GM12891 (cell line): ENCODE results near the gene SLC23A3.

Experiments
- DNase-seq: peaks from one replicate; pipeline ENCODE4 v3.0.0; 2011; ENCODE audit warnings: low spot score; ENCODE audit not compliant: insufficient read length
- FAIRE-seq: peaks from 2 replicates; lab custom pipeline; 2011; peaks lifted over from hg19 to GRCh38; lab: Jason Lieb, UNC
- PAX5 ChIP-seq: IDR thresholded peaks from 2 replicates; pipeline ENCODE4 v1.6.1; 2011; ENCODE audit warnings: low read length, moderate library complexity, mild to moderate bottlenecking; ENCODE audit not compliant: insufficient read depth, severe bottlenecking
- POLR2A ChIP-seq: IDR thresholded peaks from 2 replicates; pipeline ENCODE4 v1.6.1; 2011; ENCODE audit warnings: low read depth, low read length, control low read depth
- POLR2AphosphoS5 ChIP-seq: IDR thresholded peaks from 2 replicates; pipeline ENCODE4 v1.6.1; 2011; ENCODE audit warnings: low read depth, low read length, control low read depth
- POU2F2 ChIP-seq: IDR thresholded peaks from 2 replicates; pipeline ENCODE4 v1.6.1; 2011; ENCODE audit warnings: low read depth, mild to moderate bottlenecking, control low read depth, low read length, moderate library complexity
- SPI1 ChIP-seq: IDR thresholded peaks from 2 replicates; pipeline ENCODE4 v1.6.1; 2011; ENCODE audit warnings: low read depth, low read length, control low read depth
- TAF1 ChIP-seq: IDR thresholded peaks from 2 replicates; pipeline ENCODE4 v1.6.1; 2011; ENCODE audit warnings: low read depth, low read length, control low read depth

The SLC23A3 gene

GRCh38 chr2:219112651-219113338, 57.0 kb downstream of the SLC23A3 start:
- FAIRE-seq (no peak), DNase-seq (no peak)
- TF ChIP-seq POLR2A = no peak
- TF ChIP-seq TAF1 = no peak
- TF ChIP-seq POU2F2 = no peak
- TF ChIP-seq SPI1 = no peak
- no peak for TF ChIP-seq POLR2AphosphoS5
- no peak for TF ChIP-seq PAX5

- no peak for TF ChIP-seq POU2F2
- no peak for TF ChIP-seq POLR2A
- TF ChIP-seq SPI1 = no peak
- no peak for TF ChIP-seq PAX5
- no peak for TF ChIP-seq POLR2AphosphoS5
- TF ChIP-seq TAF1 = no peak
- FAIRE-seq = no peak
- DNase-seq = no peak
Measured at GRCh38 chr2:219112062-219112406, 57.8 kb downstream of the SLC23A3 start.
